H1 (cell line): ENCODE data around the gene HMGXB3. TPM values are rescaled to one million over a fixed set of nuclear protein-coding genes. Genes with fewer than 3 reads are reported as not detected.

Source experiments
- polyA plus RNA-seq, 7 experiments: library from polyadenylated mRNA; depleted of rRNA in 3 of 7; stranded (reverse) in 5 of 7; unstranded in 2 of 7; fragments of >200 nt in 5 of 7; fragments of 200-250 nt in 2 of 7; gene quantifications; 1 replicate in 5 of 7; 2 replicates in 1 of 7; 4 replicates in 1 of 7; pipeline versions ENCODE4 v1.2.1 to v1.2.3, GENCODE V29; 2011 to 2013; ENCODE audit warnings: missing spikeins in 2 of 7, mixed read lengths in 2 of 7
- small RNA-seq: library from polyadenylated mRNA; stranded (forward); fragments of <200 nt; extraction: miRNeasy Mini kit (QIAGEN cat#:217004); gene quantifications from one replicate; pipeline ENCODE3, GENCODE V24; 2013; ENCODE audit not compliant: insufficient read depth
- total RNA-seq: library from RNA; stranded (reverse); fragmentation: NEBNext Ultra II Directional; extraction: Animal tissue kit (Norgen Biotek cat#: 25700); gene quantifications from 2 replicates; pipeline ENCODE4 v1.2.1, GENCODE V29; 2021

The HMGXB3 gene
- total and polyA plus RNA-seq, 2 of the 8 experiments (the other 6 are each of a cell fraction or from before 2014, with no cell fraction given), result 26.8 to 28.0 TPM

Small RNA genes within 50 kb of the gene (small RNA-seq; reads per million reads assigned to genes)
- not detected for gene RF00019

Other genes starting within 250 kb of the HMGXB3 start
- gene PDE6A, start 55.9 kb upstream of the HMGXB3 start, total RNA-seq, result not detected in 2 replicates
- not detected in 2 replicates for gene PDE6A, start 55.9 kb upstream of the HMGXB3 start, polyA plus RNA-seq (2011; rRNA removed)
- 10.9 and 11.4 TPM in 2 replicates for gene SLC26A2, start 40.0 kb upstream of the HMGXB3 start, total RNA-seq
- 2.2 and 3.7 TPM in 2 replicates for gene SLC26A2, start 40.0 kb upstream of the HMGXB3 start, polyA plus RNA-seq (2011; rRNA removed)
- 1.2 and 1.3 TPM in 2 replicates for gene TIGD6, start 85 bp upstream of the HMGXB3 start, total RNA-seq
- gene TIGD6, start 85 bp upstream of the HMGXB3 start, polyA plus RNA-seq (2011; rRNA removed), result 1.9 and 2.4 TPM in 2 replicates
- gene CSF1R, start 85.8 kb downstream of the HMGXB3 start, total RNA-seq, result not detected in 2 replicates
- gene CSF1R, start 85.8 kb downstream of the HMGXB3 start, polyA plus RNA-seq (2011; rRNA removed), result 0.12 TPM in 1 of 2 replicates, not detected in the other
- 13.7 and 15.9 TPM in 2 replicates for gene PDGFRB, start 155.1 kb downstream of the HMGXB3 start, total RNA-seq
- gene PDGFRB, start 155.1 kb downstream of the HMGXB3 start, polyA plus RNA-seq (2011; rRNA removed), result 4.2 and 5.9 TPM in 2 replicates
- not detected in 2 replicates for gene CDX1, start 166.0 kb downstream of the HMGXB3 start, total RNA-seq
- gene CDX1, start 166.0 kb downstream of the HMGXB3 start, polyA plus RNA-seq (2011; rRNA removed), result 0.06 TPM in 1 of 2 replicates, not detected in the other
- gene SLC6A7, start 189.3 kb downstream of the HMGXB3 start, total RNA-seq, result 0.07 TPM in 1 of 2 replicates, not detected in the other
- 0.02 and 0.12 TPM in 2 replicates for gene SLC6A7, start 189.3 kb downstream of the HMGXB3 start, polyA plus RNA-seq (2011; rRNA removed)